Measurements from ENCODE around the gene WWTR1. TPM values are rescaled to one million over a fixed set of nuclear protein-coding genes. Genes with fewer than 3 reads are reported as not detected.
A peak's percentile ranks its signal among the peaks of the same experiment; 100 is the strongest.

The WWTR1 gene
- 6.1 TPM for total RNA-seq

GRCh38 chr3:149657926-149658743 is at the start of gene WWTR1:
Gene WWTR1 (minus strand): TSS chr3:149658025. CDS start chr3:149657306, 719 bp downstream.
- FAIRE-seq: no peak
- peak; percentile 78 to 80 for DNase-seq (ENCODE audit: low spot score in 2 of 2)

GRCh38 chr3:149706905-149707304 is 49.1 kb upstream of the WWTR1 start:
- DNase-seq (ENCODE audit: low spot score in 2 of 2) (no peak), FAIRE-seq (no peak)

DNA sequence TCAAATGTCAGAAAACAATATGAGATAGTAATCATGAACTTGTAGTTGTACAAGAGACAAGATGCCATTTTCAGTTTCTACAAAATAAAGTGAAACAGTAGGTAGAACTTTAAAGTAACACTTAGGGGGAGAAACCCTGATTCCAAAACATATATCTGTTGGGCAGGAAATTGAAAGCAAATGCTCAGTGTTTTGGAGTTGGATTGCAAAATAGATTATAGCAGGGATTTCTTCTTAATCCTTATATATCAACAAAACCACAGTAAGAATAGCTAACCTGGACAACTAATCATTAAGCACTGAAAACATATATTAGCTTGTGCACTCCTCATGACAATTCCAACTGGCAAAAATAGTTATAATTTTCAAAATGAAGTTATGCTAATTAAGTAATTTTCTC is 47.6 kb upstream of the WWTR1 start:
- FAIRE-seq (no peak), DNase-seq (ENCODE audit: low spot score in 2 of 2) (no peak)

DNA sequence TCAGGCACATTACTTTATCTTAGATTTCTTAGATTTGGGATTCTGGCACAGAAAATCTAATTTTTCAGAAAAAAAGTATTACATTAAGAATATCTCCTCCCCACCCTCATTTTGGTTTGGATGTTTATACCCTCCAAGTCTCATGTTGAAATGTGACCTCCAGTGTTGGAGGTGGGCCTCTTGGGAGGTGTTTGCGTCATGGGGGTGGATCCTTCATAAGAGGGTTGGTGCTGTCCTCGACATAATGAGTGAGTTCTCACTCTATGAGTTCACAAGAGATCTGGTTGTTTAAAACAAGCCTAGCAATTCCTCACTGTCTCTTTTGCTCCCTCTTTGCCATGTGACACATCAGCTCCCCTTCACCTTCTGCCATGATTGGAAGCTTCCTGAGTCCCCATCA is 45.6 kb upstream of the WWTR1 start:
- DNase-seq (ENCODE audit: low spot score in 2 of 2): no peak
- FAIRE-seq: no peak

GRCh38 chr3:149702691-149703441 is 45.0 kb upstream of the WWTR1 start:
- no peak for DNase-seq (ENCODE audit: low spot score in 2 of 2)

GRCh38 chr3:149701977-149702350 is 44.1 kb upstream of the WWTR1 start:
- DNase-seq (ENCODE audit: low spot score in 2 of 2) (no peak), FAIRE-seq (no peak)

More at GRCh38 chr3:149702691-149703441, 45.0 kb upstream of the WWTR1 start:
- no peak for FAIRE-seq

GRCh38 chr3:149701206-149701976 is 43.6 kb upstream of the WWTR1 start:
- FAIRE-seq: no peak
- no peak for DNase-seq (ENCODE audit: low spot score in 2 of 2)

- FAIRE-seq (no peak), DNase-seq (ENCODE audit: low spot score in 2 of 2) (no peak)
These were observed 30.4 kb upstream of the WWTR1 start for GRCh38 chr3:149688122-149688757.

DNA sequence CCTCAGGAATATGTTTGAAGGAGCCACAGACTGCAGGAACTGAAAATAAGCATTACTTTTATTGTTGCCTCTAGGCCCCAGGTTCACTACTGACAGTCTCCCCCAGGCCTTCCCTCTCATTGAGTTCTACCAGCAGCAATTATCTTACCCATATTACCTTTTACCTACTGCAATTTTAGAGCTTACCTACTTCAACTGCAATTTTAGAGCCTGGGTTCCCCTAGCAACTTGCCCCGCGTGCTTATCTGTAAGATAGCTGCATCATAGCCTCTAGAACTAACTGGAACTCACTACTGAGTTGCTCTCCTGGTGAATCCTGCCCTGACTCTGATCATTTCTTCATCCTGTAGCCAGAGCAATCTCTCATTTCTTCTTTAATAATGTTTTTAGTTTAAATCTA is 29.2 kb upstream of the WWTR1 start:
- no peak for FAIRE-seq
- DNase-seq (ENCODE audit: low spot score in 2 of 2): no peak

DNA sequence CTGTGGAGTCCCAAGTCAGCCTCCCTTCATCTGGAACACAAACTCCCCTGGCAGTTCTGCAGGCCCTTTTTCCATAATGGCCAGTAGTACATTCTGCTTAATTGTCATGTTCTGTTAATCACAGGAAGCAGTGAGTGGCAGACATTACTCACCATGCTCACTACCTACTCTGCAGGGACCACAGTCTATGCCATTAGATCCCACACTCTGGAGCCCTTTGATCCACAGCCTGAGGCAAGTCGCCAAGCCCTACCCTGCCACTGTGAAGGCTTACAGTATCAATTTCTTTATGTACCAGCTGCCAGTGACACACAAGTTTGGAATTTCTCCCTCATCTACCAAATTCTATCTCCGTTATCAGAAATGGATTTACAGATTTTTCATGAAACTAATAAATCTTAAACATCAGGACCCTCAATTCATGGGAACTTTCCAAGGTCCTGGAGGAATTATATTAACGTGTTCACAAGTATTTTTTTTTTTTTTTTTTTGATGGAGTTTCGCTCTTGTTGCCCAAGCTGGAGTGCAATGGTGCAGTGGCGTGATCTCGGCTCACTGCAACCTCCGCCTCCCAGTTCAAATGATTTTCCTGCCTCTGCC is 20.6 kb upstream of the WWTR1 start:
- no peak for DNase-seq (ENCODE audit: low spot score in 2 of 2)
- no peak for FAIRE-seq

DNA sequence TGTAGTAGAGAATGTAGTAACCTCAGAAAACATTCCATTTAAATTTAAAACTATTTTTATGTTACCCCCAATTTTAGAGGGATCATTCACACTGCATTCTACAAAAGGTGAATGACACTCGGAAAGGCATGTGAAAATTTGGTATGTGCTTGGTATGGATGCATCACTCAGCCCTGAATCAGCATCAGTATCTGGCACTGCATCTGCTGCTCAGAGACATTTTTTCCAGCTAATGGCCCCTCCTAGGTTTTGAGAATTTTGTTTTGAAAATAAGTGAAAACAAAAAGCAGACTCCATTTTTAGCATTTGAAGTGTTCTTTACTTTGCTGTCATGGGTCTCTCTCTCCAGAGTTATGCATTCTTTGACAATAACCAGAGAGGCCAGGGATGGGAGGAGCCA is 15.6 kb upstream of the WWTR1 start:
- no peak for DNase-seq (ENCODE audit: low spot score in 2 of 2)

GRCh38 chr3:149670742-149671492 is 13.1 kb upstream of the WWTR1 start:
- DNase-seq (ENCODE audit: low spot score in 2 of 2) (no peak), FAIRE-seq (no peak)

More for the DNA sequence above, 15.6 kb upstream of the WWTR1 start:
- FAIRE-seq: no peak

GRCh38 chr3:149667576-149667975 is 9.8 kb upstream of the WWTR1 start:
- FAIRE-seq (no peak), DNase-seq (ENCODE audit: low spot score in 2 of 2) (no peak)

DNA sequence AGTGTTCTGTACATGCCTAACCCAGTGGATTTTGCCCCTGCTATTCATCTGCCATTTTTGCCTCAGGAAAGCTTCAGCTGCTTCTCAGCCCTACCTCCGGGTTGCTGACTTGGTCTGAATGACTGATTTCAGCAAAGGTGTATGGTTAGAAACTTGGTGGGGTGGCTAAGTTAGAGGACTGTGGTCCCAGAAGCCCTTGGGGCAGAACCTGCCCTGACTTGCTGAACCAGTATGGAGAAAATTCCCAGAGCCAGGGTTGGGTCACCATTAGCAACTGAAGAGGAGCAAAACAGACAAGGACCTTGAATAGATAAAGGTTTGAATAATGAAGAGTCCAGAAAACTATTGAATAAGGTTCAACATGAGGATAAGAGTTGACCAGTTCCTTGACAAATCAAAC is 6.1 kb upstream of the WWTR1 start:
- no peak for DNase-seq (ENCODE audit: low spot score in 2 of 2)
- no peak for FAIRE-seq

GRCh38 chr3:149662240-149662887 is 4.5 kb upstream of the WWTR1 start:
- FAIRE-seq (no peak), DNase-seq (ENCODE audit: low spot score in 2 of 2) (no peak)

DNA sequence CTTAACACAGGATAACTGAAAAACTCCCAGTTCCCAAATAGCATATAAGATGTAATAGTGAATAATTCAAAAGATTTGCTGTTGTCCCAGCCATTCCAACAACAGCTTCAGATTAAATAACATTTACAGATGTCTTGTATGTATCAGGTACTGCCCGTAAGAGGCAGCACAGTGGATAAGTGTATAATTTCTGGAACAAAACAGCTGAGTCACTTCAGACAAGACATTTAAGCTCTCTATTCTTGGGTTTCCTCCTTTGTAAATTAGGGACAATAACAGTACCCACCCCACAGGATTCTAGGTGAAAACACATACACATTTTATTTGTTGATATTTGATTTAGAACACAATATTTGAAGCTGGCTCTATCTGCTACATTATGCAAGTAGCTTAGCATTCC is 2.6 kb upstream of the WWTR1 start:
- no peak for FAIRE-seq

GRCh38 chr3:149658744-149659497 is 1.1 kb upstream of the WWTR1 start:
- no peak for DNase-seq (ENCODE audit: low spot score in 2 of 2)
- FAIRE-seq: no peak

More for the DNA sequence above, 2.6 kb upstream of the WWTR1 start:
- DNase-seq (ENCODE audit: low spot score in 2 of 2): no peak

- DNase-seq (ENCODE audit: low spot score in 2 of 2): no peak
- no peak for FAIRE-seq
These were observed 402 bp downstream of the WWTR1 start for GRCh38 chr3:149657321-149657925.
